Medulla oblongata (tissue), 1 donor: ENCODE measurements around the gene MACROD2.

Source experiments
- DNase-seq: peaks from one replicate; pipeline ENCODE4 v3.0.0-alpha.2; 2015; ENCODE audit errors: extremely low spot score

Gene MACROD2

DNA sequence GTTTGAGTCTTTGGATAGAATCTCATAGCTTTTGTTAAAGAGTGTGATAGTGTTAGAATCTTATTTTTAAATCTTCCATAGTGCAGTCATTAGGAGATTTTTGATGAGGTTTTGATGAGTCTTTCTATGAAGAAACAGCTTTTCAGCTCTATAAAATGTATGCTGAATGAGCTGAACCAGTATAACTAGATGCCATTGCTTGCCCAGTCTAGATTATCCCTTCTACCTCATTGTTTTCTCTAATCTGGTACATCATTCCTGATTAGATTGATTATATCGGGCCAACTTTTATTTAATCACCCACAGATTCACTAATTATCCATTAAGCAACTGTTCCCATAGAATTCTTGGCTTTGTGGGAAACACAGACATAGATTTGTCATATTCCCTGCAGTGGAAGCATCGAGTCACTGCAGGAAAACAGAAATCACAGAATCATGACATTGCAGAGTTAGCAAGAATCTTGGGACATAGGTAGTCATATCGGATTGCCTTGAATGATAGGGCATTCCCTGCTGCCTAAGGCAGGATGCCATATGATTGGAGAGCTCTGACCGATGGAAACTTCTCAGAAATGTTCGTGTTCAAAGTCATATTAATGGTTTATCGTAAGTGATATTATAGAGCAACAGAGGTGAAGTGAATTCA lies 1224.8 kb downstream of the MACROD2 start:
- DNase-seq, result no peak

DNA sequence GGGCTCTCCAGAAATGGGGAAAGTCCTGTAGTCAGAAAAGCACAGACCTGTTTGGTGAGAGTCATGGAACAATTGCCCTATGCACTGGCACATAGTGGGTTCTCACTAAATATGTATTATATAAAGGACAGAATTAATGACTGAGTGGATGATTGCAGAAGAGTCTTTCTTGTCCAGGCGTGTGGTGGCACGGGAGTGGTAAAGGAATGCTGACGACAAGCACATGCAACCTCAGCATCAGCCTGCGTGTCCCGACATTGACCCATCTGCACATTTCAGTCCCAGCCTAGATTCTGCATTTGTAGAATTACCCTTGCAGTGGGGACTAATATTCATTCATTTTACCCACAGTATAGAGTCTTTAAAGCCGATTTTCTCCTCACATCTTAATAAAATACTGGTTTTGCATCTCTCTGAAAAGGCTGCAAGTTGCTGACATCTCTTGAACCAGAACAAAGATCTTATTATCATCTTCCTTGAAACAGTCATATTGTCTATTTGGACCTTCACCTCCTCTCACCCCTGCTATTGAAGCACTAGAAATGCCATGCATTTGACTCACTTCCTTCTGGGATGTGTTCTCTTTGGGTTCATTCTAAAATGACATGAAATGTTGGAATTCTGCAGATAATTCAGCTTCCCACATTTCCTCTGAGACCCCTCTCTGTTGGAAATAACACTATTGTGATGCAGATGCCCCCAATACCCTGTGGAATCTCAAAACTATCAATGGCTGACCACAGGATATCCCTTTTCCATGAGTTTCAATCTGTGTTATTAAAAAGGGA lies 1225.7 kb downstream of the MACROD2 start:
- peak; percentile 8 for DNase-seq

DNA sequence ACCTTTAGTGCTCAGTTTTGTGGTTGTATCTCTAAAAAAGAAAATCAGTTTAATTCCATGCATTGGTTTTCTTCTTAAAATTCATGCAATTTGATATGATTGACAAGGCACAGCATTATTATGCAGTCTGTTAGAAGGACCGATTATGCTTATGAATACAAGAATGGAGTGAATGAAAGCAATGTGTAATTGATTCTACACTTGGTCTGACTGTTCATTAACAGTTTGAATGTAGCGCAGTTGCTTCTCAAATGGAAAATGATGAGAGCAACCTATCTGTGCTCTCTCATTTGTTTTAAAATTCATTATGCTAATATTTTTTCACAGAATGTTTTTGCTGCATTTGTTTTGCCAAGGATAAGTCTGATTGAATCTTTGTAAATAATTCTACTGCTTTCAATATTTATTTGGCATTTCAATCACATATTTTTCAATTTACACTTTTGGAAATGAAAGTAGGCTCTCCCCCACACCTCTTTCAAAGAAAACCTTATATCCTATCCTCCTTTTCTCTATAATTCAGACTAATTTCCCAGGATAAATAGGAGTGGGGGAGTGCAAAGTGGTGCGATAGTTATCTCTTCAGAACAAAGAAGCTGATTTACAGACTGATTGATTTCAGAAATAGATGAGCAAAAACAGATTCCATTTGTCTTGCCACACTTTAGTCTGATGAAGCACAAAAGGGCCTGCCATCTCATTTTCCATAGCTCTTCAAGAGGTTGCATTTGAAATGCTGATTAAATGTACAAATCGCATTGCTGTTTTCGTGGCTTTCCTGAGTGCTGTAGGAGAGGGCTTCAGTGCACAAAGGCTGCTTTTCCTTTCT lies 1227.4 kb downstream of the MACROD2 start:
- no peak for DNase-seq

DNA sequence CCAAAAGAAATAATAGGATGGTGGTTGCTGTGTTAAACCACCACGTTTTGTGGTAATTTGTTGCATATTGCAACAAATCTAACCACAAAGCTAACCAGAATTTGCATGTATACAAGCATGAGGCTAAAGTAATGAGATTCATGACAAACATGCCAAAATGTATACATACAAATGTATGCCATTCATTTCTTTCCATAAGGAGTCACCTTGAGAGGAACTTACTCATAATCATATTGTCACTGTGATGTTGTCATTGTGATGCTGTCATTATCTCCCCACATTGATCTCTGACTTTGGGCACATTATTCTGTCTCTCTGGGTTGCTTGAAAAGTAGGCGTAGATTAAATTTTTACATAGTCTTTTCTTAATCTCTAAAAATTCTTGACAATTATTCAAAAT lies 1228.9 kb downstream of the MACROD2 start:
- no peak for DNase-seq

DNA sequence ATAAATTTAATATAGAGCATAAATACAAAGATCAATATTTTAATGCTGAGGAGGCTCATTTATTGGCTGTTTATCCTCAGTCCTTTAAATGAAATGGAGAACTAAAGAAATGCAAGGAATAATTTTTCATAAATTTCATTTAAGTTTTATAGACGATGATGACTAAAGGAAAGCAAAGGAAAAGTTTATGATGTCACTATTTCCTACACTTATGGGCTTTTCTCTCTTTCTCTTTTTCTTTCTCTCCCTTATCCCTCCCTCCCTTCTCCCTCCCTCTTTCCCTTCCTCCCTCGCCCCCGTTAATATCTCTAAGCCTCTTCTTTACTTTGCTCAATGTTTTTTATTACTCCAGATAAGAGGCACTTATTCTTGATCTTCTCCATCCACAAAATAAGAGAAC lies 1231.8 kb downstream of the MACROD2 start:
- DNase-seq, result no peak

DNA sequence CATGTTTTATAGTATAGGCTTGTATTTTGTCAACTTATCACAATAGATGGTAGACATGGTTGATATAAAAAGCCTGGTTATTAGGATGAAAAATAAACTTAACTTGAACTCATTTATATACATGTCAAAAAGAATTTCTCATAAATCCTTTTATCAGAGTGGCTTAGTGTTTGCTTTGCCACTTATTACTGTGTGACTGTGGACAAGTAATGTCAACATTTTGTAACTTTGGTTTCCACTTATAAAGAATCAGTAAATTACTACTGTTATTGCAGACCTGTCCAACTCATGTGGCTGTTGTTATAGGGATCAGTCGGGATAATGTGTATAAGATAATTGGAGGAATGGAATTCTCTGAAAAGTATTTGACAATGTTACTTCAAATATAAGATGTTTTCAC lies 1236.9 kb downstream of the MACROD2 start:
- no peak for DNase-seq

DNA sequence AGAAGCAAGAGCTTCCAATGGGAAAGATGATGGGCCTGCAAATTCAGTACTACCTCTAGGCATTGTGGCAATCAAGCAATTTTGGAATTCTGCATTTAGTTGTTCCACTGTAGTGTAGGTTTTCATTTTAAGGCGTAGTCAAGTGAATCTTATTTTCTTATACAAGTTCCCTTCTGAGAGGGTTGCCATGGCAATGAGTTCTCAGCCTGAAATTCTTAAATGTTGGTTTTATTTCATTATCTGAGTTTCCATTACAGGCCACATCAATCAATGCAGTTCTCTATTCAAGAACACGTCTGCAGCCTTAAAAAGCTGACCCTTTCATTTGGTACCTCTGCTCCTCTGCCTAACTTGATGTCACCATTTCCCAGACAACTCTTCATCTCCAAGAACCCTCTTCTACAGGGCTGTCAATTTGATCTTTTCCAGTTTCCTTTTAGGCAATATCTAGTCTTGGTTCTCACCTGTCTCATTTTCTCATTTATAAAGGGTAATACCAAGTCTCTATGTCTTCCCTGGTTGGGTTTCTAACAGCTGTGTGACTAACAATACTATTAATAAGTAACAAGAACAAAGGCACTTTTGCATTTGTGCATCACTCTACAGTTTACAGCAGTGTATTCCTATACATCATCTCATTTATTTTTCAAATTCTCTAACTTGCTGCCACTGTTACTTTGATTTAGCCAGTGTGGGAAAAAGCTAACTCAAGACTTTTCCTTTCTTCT lies 1240.3 kb downstream of the MACROD2 start:
- DNase-seq, result no peak

DNA sequence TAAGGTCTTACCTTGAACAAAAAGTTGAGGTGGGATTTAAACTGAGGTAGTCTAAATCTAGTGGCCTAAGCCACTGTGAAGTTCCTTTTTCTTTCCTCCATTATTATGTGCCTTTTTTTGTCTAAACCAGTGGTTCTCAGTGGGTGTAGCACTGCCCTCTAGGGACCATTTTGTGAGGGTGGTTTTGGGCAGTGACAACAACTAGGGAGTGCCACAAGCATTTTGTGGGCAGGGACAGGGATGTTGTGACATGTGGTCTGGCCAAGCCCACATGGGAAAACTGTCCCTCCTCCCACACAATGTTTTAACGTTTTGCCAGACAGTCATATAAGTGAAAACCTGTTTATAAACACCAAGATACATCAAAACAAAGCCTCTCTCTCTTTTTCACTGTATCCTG lies 1241.5 kb downstream of the MACROD2 start:
- DNase-seq, result no peak

DNA sequence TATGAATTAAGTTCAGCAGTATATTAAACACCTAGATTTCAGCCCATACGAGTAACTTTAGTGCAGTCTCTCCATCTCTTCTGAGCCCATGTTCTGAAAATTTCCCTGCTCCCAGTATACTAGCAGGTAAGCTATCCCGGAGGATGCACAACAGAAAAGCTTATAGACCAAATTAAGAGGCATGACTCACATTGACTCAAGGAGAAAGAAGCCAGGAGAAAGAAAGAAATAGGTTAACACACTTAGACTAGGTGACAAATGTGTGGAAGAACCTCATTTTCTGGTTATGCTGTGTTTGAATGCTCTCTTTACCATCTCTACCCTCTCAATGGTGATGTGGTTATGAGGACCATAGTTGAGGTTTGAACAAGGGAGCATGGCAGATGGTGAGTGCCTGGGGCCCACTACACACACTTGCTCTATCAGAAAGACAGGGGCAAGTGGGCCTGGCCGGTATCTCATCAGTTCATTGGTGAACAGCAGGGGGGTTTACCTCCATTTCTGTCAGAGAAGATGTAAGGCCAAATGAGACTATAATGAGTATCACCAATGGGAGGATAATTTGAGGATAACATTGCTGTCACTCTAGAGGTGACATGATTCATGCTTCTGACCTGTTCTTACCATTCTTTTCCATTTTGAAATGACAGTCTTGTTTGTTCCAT lies 1244.4 kb downstream of the MACROD2 start:
- no peak for DNase-seq

DNA sequence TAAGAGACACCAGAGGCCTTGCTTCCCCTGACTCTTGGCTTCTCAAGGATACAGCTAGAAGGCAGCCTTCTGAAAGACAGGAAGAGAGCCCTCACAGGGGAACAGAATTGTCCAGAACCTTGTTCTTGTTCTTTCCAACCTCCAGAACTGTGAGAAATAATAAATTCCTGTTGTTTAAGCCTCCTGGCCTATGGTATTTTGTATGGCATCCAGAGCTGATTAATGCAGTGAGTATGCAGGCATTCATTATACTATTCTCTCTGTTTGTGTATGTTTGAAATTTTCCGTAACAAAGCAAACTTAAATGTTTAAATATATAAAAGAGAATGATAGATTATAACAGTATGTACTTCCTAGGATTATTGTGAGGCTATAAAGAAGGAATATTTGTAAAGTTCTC lies 1245.5 kb downstream of the MACROD2 start:
- DNase-seq, result no peak

DNA sequence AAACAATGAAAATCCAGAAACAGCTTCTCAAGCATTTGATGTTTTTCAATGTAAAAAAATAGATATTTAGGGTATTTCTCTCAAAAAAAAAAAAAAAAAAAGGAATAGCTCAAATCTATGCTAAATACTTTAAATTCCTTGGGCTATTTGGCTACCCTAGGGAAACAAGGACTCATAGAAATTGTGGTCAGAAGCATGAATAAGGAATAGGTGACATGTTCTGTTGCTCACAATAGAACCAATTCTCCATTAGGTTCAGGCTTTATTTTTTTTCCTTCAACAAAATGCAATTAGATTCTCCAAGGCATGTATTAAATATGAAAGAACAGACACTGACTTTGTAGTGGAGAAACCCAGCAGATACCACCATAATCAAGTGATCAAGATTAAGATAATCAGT lies 1246.4 kb downstream of the MACROD2 start:
- DNase-seq, result no peak

DNA sequence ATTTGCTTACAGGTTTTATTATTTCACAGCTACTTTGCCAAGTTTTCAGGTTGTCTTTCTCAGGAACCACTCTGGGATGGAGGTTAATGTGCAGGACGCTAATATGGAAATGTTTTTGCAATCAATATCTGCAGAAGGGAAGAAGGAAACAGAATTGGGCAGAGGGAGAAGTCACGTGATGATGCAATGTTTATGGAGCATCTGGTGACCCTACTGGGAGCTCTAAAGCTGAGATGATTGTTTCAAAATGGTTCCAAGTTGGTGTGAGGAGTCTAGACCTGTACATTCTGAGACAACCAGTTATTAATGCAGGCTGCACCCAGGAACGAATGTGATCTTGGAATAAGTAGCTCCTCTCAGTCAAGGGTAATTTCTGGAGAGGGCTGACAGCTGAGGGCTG lies 1247.5 kb downstream of the MACROD2 start:
- DNase-seq, result no peak

DNA sequence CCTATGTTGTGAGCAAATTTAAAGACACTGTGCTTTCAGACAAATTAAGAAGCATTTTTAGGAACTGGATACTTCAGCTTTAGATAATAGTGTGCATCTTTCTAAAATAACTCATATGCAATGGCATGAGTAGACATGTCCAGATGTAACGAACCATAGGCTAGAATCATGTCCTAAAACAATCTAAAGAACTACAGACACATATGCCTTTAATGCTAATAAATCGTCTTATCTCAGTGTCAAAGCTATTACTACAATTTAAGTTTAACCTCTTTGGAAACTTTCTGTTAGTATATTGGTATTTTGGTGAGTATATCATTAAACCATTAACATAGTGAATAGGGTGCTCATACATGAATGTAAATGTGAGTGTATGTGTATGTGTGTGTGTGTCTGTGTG lies 1250.6 kb downstream of the MACROD2 start:
- no peak for DNase-seq

DNA sequence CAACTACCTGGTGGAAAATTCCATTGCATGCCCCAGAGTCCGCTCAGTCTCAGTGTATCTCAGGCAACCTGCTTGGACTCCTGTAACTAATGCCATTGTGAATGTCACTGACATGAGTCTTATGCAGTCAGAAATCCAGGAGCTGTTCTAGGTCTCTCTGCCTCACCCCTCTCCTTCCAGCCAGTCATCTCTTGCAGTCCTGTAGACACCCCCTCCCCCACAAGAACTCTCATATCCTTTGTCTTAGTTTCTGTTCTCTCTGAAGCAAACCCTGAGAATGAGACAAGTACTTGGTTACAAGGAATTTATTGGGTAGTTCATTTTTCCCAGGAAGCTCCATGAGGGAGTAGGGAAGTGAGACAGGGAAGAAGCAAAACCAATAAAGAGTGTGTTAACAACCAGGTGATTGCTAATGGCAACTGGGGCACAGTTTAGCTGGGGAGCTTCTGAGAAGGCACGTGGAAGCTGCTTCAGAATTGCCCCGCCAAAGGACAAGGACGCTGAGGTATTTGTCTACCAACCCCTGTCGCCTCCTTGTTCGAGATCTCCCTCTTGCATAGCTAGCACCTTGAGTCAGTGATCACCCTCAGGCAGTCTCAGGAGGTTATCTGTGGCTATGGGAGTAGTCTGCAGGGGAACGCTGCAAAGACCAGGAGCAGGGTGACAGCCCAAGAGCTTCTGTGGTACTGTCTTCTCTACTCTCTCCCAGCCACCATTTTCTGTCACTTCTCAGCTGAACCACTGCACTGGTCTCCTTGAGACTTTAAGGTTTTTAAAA lies 1253.5 kb downstream of the MACROD2 start:
- DNase-seq, result no peak

DNA sequence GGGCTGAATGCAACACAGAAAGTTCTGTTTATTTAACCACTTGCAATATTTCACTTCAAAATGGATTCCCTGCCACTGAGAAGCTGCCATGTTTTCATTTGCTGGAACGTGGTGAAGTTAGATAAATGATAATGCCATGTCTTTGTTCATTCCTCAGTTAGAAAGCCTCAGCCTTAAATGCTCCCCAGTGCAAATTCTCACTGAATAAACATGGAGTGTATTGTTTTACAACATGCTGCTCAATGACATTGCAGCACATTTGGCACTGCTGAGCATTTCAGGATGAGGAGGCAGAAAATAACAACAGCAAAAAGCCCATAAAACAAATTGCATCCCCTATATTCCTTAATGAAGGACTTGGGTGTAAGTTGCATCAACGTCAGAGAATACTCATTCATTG lies 1255.9 kb downstream of the MACROD2 start:
- DNase-seq, result peak; percentile 6

DNA sequence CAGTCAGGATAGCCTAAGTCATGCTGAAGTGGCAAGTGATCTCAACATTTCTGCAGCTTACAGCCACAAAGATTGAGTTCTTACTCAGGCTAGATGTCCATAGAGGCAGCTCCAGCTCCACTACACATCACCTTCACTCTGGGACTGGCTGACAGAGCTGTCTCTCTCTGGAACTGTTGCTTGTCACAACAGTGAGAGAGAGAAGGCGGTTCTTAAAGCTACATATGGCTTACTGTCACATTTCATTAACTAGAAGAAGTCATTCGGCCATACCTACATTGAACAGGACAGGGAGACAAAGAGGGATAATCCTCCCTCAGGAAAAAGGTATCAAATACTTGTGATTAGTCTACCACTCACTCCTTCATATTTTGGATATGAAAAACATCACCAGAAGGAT lies 1257.0 kb downstream of the MACROD2 start:
- no peak for DNase-seq

DNA sequence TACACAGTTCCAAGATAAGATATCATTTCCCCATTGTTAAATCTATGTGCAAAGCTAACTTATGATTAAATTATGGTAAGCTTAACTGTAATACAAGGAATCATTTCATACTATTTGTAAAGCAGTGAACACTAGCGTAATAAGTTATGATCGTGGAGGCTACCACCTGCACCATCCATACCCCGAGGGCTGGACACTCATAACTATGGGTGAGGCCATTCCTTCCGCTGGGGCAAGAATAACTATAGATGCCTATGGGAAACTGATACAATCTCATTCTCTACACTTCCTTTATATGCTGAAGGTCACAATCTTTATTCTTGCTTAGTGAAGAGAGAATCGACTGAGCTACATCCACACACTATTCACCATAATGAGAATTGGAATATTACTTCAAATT lies 1258.1 kb downstream of the MACROD2 start:
- no peak for DNase-seq

DNA sequence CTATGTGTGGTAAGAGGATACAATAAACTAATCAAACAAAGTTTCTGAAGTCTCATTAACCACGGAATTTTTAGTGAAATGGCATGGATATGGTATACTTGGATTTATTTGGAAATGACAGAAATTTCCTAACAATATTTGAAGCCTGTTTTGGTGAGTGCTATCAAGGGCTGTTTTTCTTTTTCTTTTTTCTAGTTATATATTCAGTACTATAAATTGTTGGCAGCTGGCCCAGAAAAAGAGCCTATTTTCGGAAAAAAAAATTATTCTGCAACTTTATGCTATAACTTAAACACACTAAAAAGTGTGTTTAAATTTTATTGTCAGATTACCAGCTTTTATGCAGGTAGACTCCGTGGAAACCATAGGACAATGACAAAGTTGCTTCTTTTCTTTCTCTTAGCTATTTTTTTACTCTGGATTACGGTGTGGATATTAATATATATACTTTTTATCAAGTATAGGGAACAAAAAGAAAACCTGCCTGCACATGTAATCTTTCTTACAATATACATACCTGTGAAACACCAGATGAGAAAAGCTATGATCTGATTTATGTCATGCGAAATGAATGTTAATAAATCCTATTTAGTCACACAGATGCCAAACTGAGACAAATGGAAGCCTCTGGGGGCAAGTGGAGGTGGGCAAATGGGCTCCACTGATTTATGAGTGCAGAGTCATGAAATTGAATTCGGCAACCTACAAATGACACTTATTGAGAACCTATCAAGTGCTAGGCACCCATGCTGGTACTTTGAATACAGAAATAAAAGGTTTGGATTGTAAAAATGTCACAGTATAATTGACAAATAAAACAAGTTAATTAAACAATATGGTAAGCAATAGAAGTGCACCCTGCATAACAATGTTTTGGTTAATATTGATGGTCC lies 1261.6 kb downstream of the MACROD2 start:
- DNase-seq, result no peak

DNA sequence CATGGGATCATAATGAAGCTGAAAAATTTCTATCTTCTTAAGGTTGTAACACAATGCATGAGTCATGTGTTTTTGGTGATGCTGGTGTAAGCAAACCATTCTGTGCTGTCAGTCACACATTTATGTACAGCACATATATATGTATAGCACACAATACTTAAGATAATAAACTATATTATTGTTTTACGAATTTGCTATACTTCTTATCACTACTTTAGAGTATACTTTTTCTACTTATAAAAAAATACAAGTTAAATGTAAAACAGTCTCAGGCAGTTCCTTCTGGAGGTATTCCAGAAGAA lies 1262.2 kb downstream of the MACROD2 start:
- no peak for DNase-seq
